Immature natural killer cell (primary cell): ENCODE data around the gene FANCL. TPM values are rescaled to one million over a fixed set of nuclear protein-coding genes. Genes with fewer than 3 reads are reported as not detected.
"Not testable (repeated sequence)": the region's sequence is repeated elsewhere in the genome, so short reads cannot be mapped to it uniquely, and the experiment has no call there.

Experiments used
- DNase-seq, 3 donors: peaks; one replicate each; pipeline ENCODE4 v3.0.0; 2022; ENCODE audit warnings: mixed read lengths in 1 of 3
- H3K27ac Mint-ChIP-seq, 6 donors: one replicate each; pipeline ENCODE4 v1.8.0; 2020; ENCODE audit warnings: mixed read lengths in 6 of 6, mild to moderate bottlenecking in 5 of 6, inconsistent platforms in 4 of 6, moderate library complexity in 3 of 6
- H3K27me3 Mint-ChIP-seq, 3 donors: one replicate each; pipeline ENCODE4 v1.8.0; 2020 to 2021; ENCODE audit warnings: low read depth in 3 of 3, mild to moderate bottlenecking in 3 of 3, mixed read lengths in 3 of 3, moderate library complexity in 3 of 3, inconsistent platforms in 1 of 3
- H3K36me3 Mint-ChIP-seq, 3 donors: one replicate each; pipeline ENCODE4 v1.8.0; 2020; ENCODE audit warnings: mixed read lengths in 3 of 3, inconsistent platforms in 2 of 3, mild to moderate bottlenecking in 2 of 3
- H3K4me1 Mint-ChIP-seq, 2 donors: one replicate each; pipeline ENCODE4 v1.8.0; 2020; ENCODE audit warnings: inconsistent platforms in 2 of 2, mild to moderate bottlenecking in 2 of 2, mixed read lengths in 2 of 2, moderate library complexity in 1 of 2
- H3K4me3 Mint-ChIP-seq, 5 donors: one replicate each; pipeline ENCODE4 v1.8.0; 2020; ENCODE audit warnings: mild to moderate bottlenecking in 5 of 5, mixed read lengths in 5 of 5, inconsistent platforms in 3 of 5, moderate library complexity in 3 of 5
- H3K9me3 Mint-ChIP-seq, 6 donors: one replicate each; pipeline ENCODE4 v1.8.0; 2020; ENCODE audit warnings: mild to moderate bottlenecking in 6 of 6, mixed read lengths in 6 of 6, inconsistent platforms in 4 of 6, moderate library complexity in 3 of 6
- polyA plus RNA-seq, 3 donors: library from polyadenylated mRNA; unstranded; fragments of 300-500 nt; fragmentation: Illumina TruSeq; gene quantifications; one replicate each; pipeline ENCODE4 v1.2.3, GENCODE V29; 2021

Gene FANCL
- polyA plus RNA-seq, 3 donors from 2014 or later = 4.9 to 8.7 (median 5.4) TPM

- Mint-ChIP-seq H3K27ac (no peak overlapping the region), H3K4me1 (peaks cover 12 to 50% of the 10 kb centered on the region in 2 donors), H3K27me3 (peaks cover 0 to 4% (median 0%) of the 10 kb centered on the region in 3 donors), H3K4me3 (no peak overlapping the region), H3K36me3 (peaks cover 0 to 4% (median 0%) of the 10 kb centered on the region in 3 donors), H3K9me3 (no peaks in the 10 kb centered on the region)
- DNase-seq = no peak
Measured at GRCh38 chr2:58235984-58236383, 5.1 kb downstream of the FANCL start.

- Mint-ChIP-seq H3K27me3 (peaks cover 0 to 4% (median 0%) of the 10 kb centered on the region in 3 donors), H3K36me3 (peaks cover 0 to 10% (median 0%) of the 10 kb centered on the region in 3 donors), H3K4me3 (no peak overlapping the region), H3K27ac (no peak overlapping the region), H3K4me1 (peaks cover 5 to 41% of the 10 kb centered on the region in 2 donors), H3K9me3 (no peaks in the 10 kb centered on the region)
- no peak for DNase-seq
Measured at GRCh38 chr2:58235170-58235569, 6.0 kb downstream of the FANCL start.

- H3K9me3 Mint-ChIP-seq = no peaks in the 10 kb centered on the region
- no peak overlapping the region for H3K4me3 Mint-ChIP-seq
- H3K27ac Mint-ChIP-seq = no peak overlapping the region
- DNase-seq = no peak
- no peaks in the 10 kb centered on the region for H3K4me1 Mint-ChIP-seq
- peaks cover 0 to 1% (median 0%) of the 10 kb centered on the region in 3 donors for H3K27me3 Mint-ChIP-seq
- H3K36me3 Mint-ChIP-seq = peaks cover 5 to 10% (median 10%) of the 10 kb centered on the region in 3 donors
Measured at GRCh38 chr2:58228299-58228698, 12.8 kb downstream of the FANCL start.

- Mint-ChIP-seq H3K9me3 (no peaks in the 10 kb centered on the region), H3K4me1 (no peaks in the 10 kb centered on the region)
Measured at GRCh38 chr2:58227171-58227917, 13.8 kb downstream of the FANCL start.

GRCh38 chr2:58221909-58222308, 19.2 kb downstream of the FANCL start:
- no peaks in the 10 kb centered on the region for H3K27me3 Mint-ChIP-seq
- H3K27ac Mint-ChIP-seq = no peak overlapping the region
- no peak overlapping the region for H3K4me3 Mint-ChIP-seq
- no peak for DNase-seq
- H3K36me3 Mint-ChIP-seq = peaks cover 5 to 17% (median 14%) of the 10 kb centered on the region in 3 donors
- H3K4me1 Mint-ChIP-seq = no peaks in the 10 kb centered on the region
- no peaks in the 10 kb centered on the region for H3K9me3 Mint-ChIP-seq

More at GRCh38 chr2:58227171-58227917, 13.8 kb downstream of the FANCL start:
- no peak overlapping the region for H3K4me3 Mint-ChIP-seq
- H3K27ac Mint-ChIP-seq = peak overlapping the region in 1 of 6 donors; percentile 33
- DNase-seq = no peak
- peaks cover 0 to 1% (median 0%) of the 10 kb centered on the region in 3 donors for H3K27me3 Mint-ChIP-seq
- H3K36me3 Mint-ChIP-seq = peaks cover 5 to 10% (median 10%) of the 10 kb centered on the region in 3 donors

GRCh38 chr2:58215429-58215828, 25.7 kb downstream of the FANCL start:
- H3K4me1 Mint-ChIP-seq = no peaks in the 10 kb centered on the region
- H3K27ac Mint-ChIP-seq = no peak overlapping the region
- no peaks in the 10 kb centered on the region for H3K27me3 Mint-ChIP-seq
- H3K9me3 Mint-ChIP-seq = peaks cover 0 to 6% (median 4%) of the 10 kb centered on the region in 6 donors
- no peak for DNase-seq
- H3K36me3 Mint-ChIP-seq = peaks cover 26 to 49% (median 44%) of the 10 kb centered on the region in 3 donors
- no peak overlapping the region for H3K4me3 Mint-ChIP-seq

GRCh38 chr2:58210951-58211568, 30.1 kb downstream of the FANCL start:
- H3K4me1 Mint-ChIP-seq, H3K27me3 Mint-ChIP-seq, DNase-seq, H3K27ac Mint-ChIP-seq, H3K4me3 Mint-ChIP-seq: not testable (repeated sequence)
- Mint-ChIP-seq H3K36me3 (peaks cover 29 to 52% (median 44%) of the 10 kb centered on the region in 3 donors), H3K9me3 (peaks cover 0 to 11% (median 4%) of the 10 kb centered on the region in 6 donors)

- no peaks in the 10 kb centered on the region for H3K27me3 Mint-ChIP-seq
- no peak overlapping the region for H3K4me3 Mint-ChIP-seq
- no peaks in the 10 kb centered on the region for H3K4me1 Mint-ChIP-seq
- peaks cover 0 to 11% (median 4%) of the 10 kb centered on the region in 6 donors for H3K9me3 Mint-ChIP-seq
- peaks cover 20 to 34% (median 28%) of the 10 kb centered on the region in 3 donors for H3K36me3 Mint-ChIP-seq
- DNase-seq = no peak
- H3K27ac Mint-ChIP-seq = peak overlapping the region in 1 of 6 donors; percentile 54
Measured at GRCh38 chr2:58207189-58207588, 33.9 kb downstream of the FANCL start.

- DNase-seq = no peak
- peaks cover 16 to 30% (median 24%) of the 10 kb centered on the region in 3 donors for H3K36me3 Mint-ChIP-seq
- H3K4me3 Mint-ChIP-seq = no peak overlapping the region
- H3K4me1 Mint-ChIP-seq = no peaks in the 10 kb centered on the region
- H3K27me3 Mint-ChIP-seq = no peaks in the 10 kb centered on the region
- peak overlapping the region in 1 of 6 donors; percentile 28 for H3K27ac Mint-ChIP-seq
- H3K9me3 Mint-ChIP-seq = peaks cover 0 to 11% (median 3%) of the 10 kb centered on the region in 6 donors
Measured at GRCh38 chr2:58206785-58207184, 34.3 kb downstream of the FANCL start.

GRCh38 chr2:58204195-58204959, 36.7 kb downstream of the FANCL start:
- Mint-ChIP-seq H3K4me3 (no peak overlapping the region), H3K27ac (no peak overlapping the region), H3K9me3 (no peaks in the 10 kb centered on the region), H3K4me1 (no peaks in the 10 kb centered on the region), H3K36me3 (peaks cover 0 to 13% (median 9%) of the 10 kb centered on the region in 3 donors), H3K27me3 (no peaks in the 10 kb centered on the region)
- no peak for DNase-seq

- no peak overlapping the region for H3K27ac Mint-ChIP-seq
- no peaks in the 10 kb centered on the region for H3K9me3 Mint-ChIP-seq
- no peaks in the 10 kb centered on the region for H3K4me1 Mint-ChIP-seq
- H3K27me3 Mint-ChIP-seq = no peaks in the 10 kb centered on the region
- peaks cover 0 to 9% (median 8%) of the 10 kb centered on the region in 3 donors for H3K36me3 Mint-ChIP-seq
- no peak overlapping the region for H3K4me3 Mint-ChIP-seq
- no peak for DNase-seq
Measured at GRCh38 chr2:58203018-58203417, 38.1 kb downstream of the FANCL start.

GRCh38 chr2:58202404-58202803, 38.7 kb downstream of the FANCL start:
- Mint-ChIP-seq H3K27me3 (peaks cover 0 to 2% (median 0%) of the 10 kb centered on the region in 3 donors), H3K4me3 (no peak overlapping the region), H3K36me3 (peaks cover 0 to 13% (median 8%) of the 10 kb centered on the region in 3 donors), H3K27ac (no peak overlapping the region), H3K4me1 (no peaks in the 10 kb centered on the region), H3K9me3 (no peaks in the 10 kb centered on the region)
- DNase-seq = no peak

GRCh38 chr2:58197894-58198293, 43.2 kb downstream of the FANCL start:
- Mint-ChIP-seq H3K27me3 (peaks cover 0 to 2% (median 0%) of the 10 kb centered on the region in 3 donors), H3K36me3 (peaks cover 0 to 20% (median 8%) of the 10 kb centered on the region in 3 donors), H3K27ac (peak overlapping the region in 1 of 6 donors; percentile 12), H3K4me3 (no peak overlapping the region), H3K4me1 (no peaks in the 10 kb centered on the region), H3K9me3 (no peaks in the 10 kb centered on the region)
- no peak for DNase-seq
